DND-41 (cell line): Measurements from ENCODE around the gene TTYH3.

Experiments
- ATAC-seq: fragments of 200-7000 bp; cut with Tn5 transposase; 3 replicates; pipeline ENCODE4 v1.9.1; 2021; ENCODE audit warnings: low read depth; ENCODE audit not compliant: insufficient read depth
- DNase-seq: peaks from one replicate; pipeline ENCODE4 v3.0.0-alpha.2; 2020
- H2AFZ ChIP-seq: 2 replicates; pipeline ENCODE4 v1.6.0; 2012; ENCODE audit warnings: low read depth, low read length
- H3K27ac ChIP-seq: 2 replicates; pipeline ENCODE4 v1.5.1; 2012; ENCODE audit warnings: low read length, inconsistent platforms
- H3K27me3 ChIP-seq: fragments of 200-600 bp; sonication (generic); 2 replicates; pipeline ENCODE4 v1.6.0; 2012; ENCODE audit warnings: low read length, mild to moderate bottlenecking, inconsistent platforms; ENCODE audit not compliant: insufficient read depth, poor library complexity
- H3K36me3 ChIP-seq: 2 replicates; pipeline ENCODE4 v1.5.1; 2012; ENCODE audit warnings: low read length, inconsistent platforms; ENCODE audit not compliant: insufficient read depth
- H3K4me1 ChIP-seq: 2 replicates; pipeline ENCODE4 v1.5.1; 2012; ENCODE audit warnings: mild to moderate bottlenecking, low read length; ENCODE audit not compliant: insufficient read depth
- H3K4me2 ChIP-seq: 2 replicates; pipeline ENCODE4 v1.6.0; 2012; ENCODE audit warnings: mild to moderate bottlenecking, moderate library complexity, low read length, inconsistent platforms; ENCODE audit not compliant: insufficient read depth
- H3K4me3 ChIP-seq, 2 experiments: fragments of 200-600 bp in 1 of 2; shearing (Covaris generic) in 1 of 2; 2 replicates each; pipeline ENCODE4 v1.5.1; 2012 to 2016; ENCODE audit warnings: inconsistent platforms in 2 of 2, low read length in 2 of 2, mild to moderate bottlenecking in 2 of 2, low read depth in 1 of 2, moderate library complexity in 1 of 2
- H3K79me2 ChIP-seq: 2 replicates; pipeline ENCODE4 v1.6.0; 2012; ENCODE audit warnings: low read length, inconsistent platforms; ENCODE audit not compliant: insufficient read depth
- H3K9ac ChIP-seq: 2 replicates; pipeline ENCODE4 v1.6.0; 2012; ENCODE audit warnings: low read depth, mild to moderate bottlenecking, inconsistent platforms, low read length, moderate library complexity
- H3K9me3 ChIP-seq: 2 replicates; pipeline ENCODE4 v1.5.1; 2012; ENCODE audit warnings: low read length, moderate library complexity, mild to moderate bottlenecking, inconsistent platforms; ENCODE audit not compliant: insufficient read depth, severe bottlenecking
- H4K20me1 ChIP-seq: 2 replicates; pipeline ENCODE4 v1.6.0; 2012; ENCODE audit warnings: low read length; ENCODE audit not compliant: insufficient read depth
- EZH2 ChIP-seq: IDR thresholded peaks from 3 replicates; pipeline ENCODE4 v1.6.1; 2012; ENCODE audit warnings: borderline replicate concordance, low read depth, mild to moderate bottlenecking, moderate library complexity, low read length, inconsistent platforms; ENCODE audit not compliant: severe bottlenecking
- TF ChIP-seq, protein P1 (sequence below): IDR thresholded peaks from 2 replicates; pipeline ENCODE4 v1.5.1; 2012; ENCODE audit warnings: borderline replicate concordance, low read length, moderate library complexity, mild to moderate bottlenecking; ENCODE audit not compliant: poor library complexity, severe bottlenecking; ENCODE audit errors: extremely low read depth

Gene TTYH3

DNA sequence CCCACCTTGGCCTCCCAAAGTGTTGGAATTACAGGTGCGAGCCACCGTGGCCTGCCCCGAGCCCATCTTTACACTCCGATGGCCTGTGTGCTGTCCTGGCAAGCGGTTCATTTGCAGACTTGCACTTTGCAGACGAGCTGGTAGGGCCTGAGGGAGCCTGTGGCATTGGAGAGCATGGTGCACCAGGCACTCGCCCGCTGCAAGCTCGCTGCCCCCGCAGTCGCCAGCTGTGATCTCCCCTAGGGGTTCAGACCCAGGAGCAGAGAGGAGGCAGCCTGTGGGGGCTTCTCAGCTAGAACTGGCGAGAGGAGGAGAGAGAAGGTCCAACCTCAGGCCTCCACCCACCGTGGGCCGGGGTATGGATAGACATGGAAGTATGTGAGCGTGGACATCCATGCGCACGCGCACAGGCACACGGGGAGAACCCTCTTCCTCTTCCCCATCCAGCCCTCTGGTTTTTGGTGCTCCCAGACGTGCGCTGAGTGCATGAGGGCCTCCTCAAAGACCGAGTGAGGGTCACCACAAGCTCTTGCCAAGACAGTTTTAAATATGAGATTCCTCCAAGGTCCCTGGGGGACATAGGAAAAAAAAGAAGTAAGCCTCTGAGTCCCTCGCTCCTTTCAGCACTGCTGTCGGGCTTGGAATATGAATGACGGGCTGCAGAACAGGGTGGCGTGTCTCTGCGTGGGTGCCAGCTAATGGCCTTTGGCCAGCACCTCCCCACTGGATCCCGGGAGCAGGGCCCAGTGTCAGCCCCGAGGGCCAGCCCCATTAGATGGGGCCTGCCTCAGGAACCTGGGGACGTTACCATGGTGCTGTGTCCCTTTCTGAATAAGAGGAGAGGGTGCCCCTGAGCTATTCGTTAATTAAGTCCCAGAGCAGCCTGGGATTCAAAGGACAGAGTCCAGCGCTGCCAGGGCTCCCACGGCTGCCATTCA lies 15.1 kb upstream of the TTYH3 start:
- H3K27me3 ChIP-seq = no peaks in the 10 kb centered on the region
- H2AFZ ChIP-seq = no peak overlapping the region
- no peak for DNase-seq
- no peaks in the 10 kb centered on the region for H4K20me1 ChIP-seq
- TF ChIP-seq, protein P1, sequence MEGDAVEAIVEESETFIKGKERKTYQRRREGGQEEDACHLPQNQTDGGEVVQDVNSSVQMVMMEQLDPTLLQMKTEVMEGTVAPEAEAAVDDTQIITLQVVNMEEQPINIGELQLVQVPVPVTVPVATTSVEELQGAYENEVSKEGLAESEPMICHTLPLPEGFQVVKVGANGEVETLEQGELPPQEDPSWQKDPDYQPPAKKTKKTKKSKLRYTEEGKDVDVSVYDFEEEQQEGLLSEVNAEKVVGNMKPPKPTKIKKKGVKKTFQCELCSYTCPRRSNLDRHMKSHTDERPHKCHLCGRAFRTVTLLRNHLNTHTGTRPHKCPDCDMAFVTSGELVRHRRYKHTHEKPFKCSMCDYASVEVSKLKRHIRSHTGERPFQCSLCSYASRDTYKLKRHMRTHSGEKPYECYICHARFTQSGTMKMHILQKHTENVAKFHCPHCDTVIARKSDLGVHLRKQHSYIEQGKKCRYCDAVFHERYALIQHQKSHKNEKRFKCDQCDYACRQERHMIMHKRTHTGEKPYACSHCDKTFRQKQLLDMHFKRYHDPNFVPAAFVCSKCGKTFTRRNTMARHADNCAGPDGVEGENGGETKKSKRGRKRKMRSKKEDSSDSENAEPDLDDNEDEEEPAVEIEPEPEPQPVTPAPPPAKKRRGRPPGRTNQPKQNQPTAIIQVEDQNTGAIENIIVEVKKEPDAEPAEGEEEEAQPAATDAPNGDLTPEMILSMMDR = no peak
- TF ChIP-seq EZH2 = no peak
- no peaks in the 10 kb centered on the region for H3K79me2 ChIP-seq
- no peak overlapping the region for H3K4me2 ChIP-seq
- no peak overlapping the region for H3K4me3 ChIP-seq
- H3K27ac ChIP-seq = no peak overlapping the region
- H3K36me3 ChIP-seq = no peaks in the 10 kb centered on the region
- H3K4me1 ChIP-seq = no peaks in the 10 kb centered on the region
- no peak overlapping the region for H3K9ac ChIP-seq
- no peak for ATAC-seq
- H3K9me3 ChIP-seq = no peaks in the 10 kb centered on the region

DNA sequence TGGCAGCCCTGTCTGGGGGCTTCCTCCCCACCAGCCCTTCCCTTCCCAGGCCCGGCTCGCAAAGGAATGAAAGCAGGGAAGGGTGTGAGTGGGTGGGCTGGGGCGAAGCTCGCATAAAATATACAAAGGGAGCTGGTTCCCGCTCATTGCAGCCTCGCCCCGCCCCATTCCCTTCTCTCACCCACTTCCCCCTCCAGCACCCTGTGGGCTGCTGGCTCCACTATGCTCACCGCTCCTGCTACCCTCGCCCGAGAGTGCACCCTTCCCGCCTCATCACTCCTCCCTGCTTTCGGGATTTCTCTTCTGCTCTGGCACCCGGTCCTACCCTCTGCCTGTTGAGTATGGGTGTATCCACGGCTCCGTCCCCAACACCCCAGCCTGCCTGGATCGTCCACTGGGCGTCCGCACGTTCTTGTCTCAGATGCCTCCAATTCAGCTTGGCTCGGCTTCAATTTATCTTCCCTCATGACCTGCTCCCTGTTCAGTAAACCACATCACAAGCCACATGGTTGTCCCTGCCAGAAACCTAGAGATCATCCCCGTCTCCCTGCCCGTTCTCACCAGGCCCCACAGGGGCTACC lies 14.4 kb upstream of the TTYH3 start:
- Histone ChIP-seq H3K4me2 (no peak overlapping the region), H3K36me3 (no peaks in the 10 kb centered on the region), H3K27ac (no peak overlapping the region), H2AFZ (no peak overlapping the region), H3K4me1 (no peaks in the 10 kb centered on the region), H3K4me3 (no peak overlapping the region), H3K9ac (no peak overlapping the region), H3K79me2 (no peaks in the 10 kb centered on the region), H4K20me1 (no peaks in the 10 kb centered on the region), H3K27me3 (no peaks in the 10 kb centered on the region), H3K9me3 (no peaks in the 10 kb centered on the region)
- ATAC-seq = no peak
- DNase-seq = no peak
- TF ChIP-seq EZH2 = no peak
- TF ChIP-seq, protein P1 = no peak

DNA sequence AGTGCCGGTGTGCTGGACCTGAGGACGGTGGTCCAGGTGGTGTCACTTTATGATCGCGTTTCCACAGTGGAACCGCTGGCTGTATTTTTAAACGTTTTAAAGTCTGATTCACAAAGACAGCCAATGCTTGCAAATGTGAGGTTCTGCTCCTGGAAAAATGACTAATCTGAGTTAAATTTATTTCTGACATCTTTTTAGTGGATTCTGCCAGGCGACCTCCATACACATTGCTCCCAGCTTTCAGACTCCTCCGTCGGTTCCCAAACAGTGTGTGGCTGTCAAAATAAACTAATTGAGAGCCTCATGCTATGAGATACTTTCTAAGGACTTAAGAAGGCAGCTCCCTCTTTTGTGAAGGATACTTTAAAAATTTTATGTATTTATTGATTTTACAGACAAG lies 12.7 kb upstream of the TTYH3 start:
- no peak for ATAC-seq
- no peak overlapping the region for H3K4me2 ChIP-seq
- H3K4me1 ChIP-seq = no peaks in the 10 kb centered on the region
- no peaks in the 10 kb centered on the region for H4K20me1 ChIP-seq
- no peaks in the 10 kb centered on the region for H3K36me3 ChIP-seq
- DNase-seq = no peak
- no peak overlapping the region for H3K27ac ChIP-seq
- H3K9ac ChIP-seq = no peak overlapping the region
- TF ChIP-seq, protein P1 = no peak
- TF ChIP-seq EZH2 = no peak
- no peaks in the 10 kb centered on the region for H3K79me2 ChIP-seq
- H3K27me3 ChIP-seq = no peaks in the 10 kb centered on the region
- H3K4me3 ChIP-seq = no peak overlapping the region
- no peak overlapping the region for H2AFZ ChIP-seq
- no peaks in the 10 kb centered on the region for H3K9me3 ChIP-seq
